K562 (cell line): ENCODE measurements around the gene TLE3. TPM values are rescaled to one million over a fixed set of nuclear protein-coding genes. Genes with fewer than 3 reads are reported as not detected.

Experiments used
- BRCA1 ChIP-seq, 2 experiments: fragments of 450-650 bp in 1 of 2; sonication (generic) in 1 of 2; formaldehyde crosslinking in 1 of 2; IDR thresholded peaks; 2 replicates each; pipeline versions ENCODE4 v1.5.0 to v1.6.1; 2017 to 2020; ENCODE audit warnings: mild to moderate bottlenecking in 1 of 2, missing genetic modification reagents in 1 of 2
- CBX3 ChIP-seq, 2 experiments: IDR thresholded peaks; 1 replicate in 1 of 2; 2 replicates in 1 of 2; pipeline ENCODE4 v1.6.1; 2012; ENCODE audit warnings: inconsistent platforms in 2 of 2, low read length in 2 of 2, borderline replicate concordance in 1 of 2, control low read depth in 1 of 2
- HDAC8 ChIP-seq: fragments of 450-650 bp; IDR thresholded peaks from 2 replicates; pipeline ENCODE4 v1.6.1; 2016; ENCODE audit warnings: mild to moderate bottlenecking, missing genetic modification characterization, moderate library complexity, missing compliant biosample characterization
- HDGF ChIP-seq: fragments of 450-650 bp; IDR thresholded peaks from 2 replicates; pipeline ENCODE4 v1.6.1; 2016
- HOXB6 ChIP-seq: fragments of 250-450 bp; sonication (Bioruptor Pico); IDR thresholded peaks from 2 replicates; pipeline ENCODE4 v1.5.1; 2022; ENCODE audit warnings: mild to moderate bottlenecking, borderline replicate concordance
- HSF4 ChIP-seq: fragments of 250-450 bp; sonication (Bioruptor Pico); IDR thresholded peaks from 2 replicates; pipeline ENCODE4 v2.1.2; 2022; ENCODE audit warnings: mild to moderate bottlenecking, moderate library complexity, borderline replicate concordance
- KHSRP ChIP-seq: fragments of 450-650 bp; IDR thresholded peaks from 2 replicates; pipeline ENCODE4 v1.6.1; 2017
- NR2C1 ChIP-seq, 2 experiments: fragments of 450-650 bp; IDR thresholded peaks; 2 replicates each; pipeline ENCODE4 v1.6.1; 2017; ENCODE audit warnings: mild to moderate bottlenecking in 2 of 2, antibody characterized with exemption in 1 of 2, inconsistent platforms in 1 of 2, missing compliant biosample characterization in 1 of 2, missing genetic modification characterization in 1 of 2
- NR2C2 ChIP-seq, 2 experiments: fragments of 200-800 bp in 1 of 2; sonication (Bioruptor generic) in 1 of 2; sonication (generic) in 1 of 2; formaldehyde crosslinking in 1 of 2; IDR thresholded peaks; 2 replicates each; pipeline versions ENCODE4 v1.6.1 to v1.8.0; 2016 to 2022; ENCODE audit warnings: mild to moderate bottlenecking in 1 of 2, missing compliant biosample characterization in 1 of 2, missing genetic modification characterization in 1 of 2, missing genetic modification reagents in 1 of 2
- STAG1 ChIP-seq: sonication (generic); formaldehyde crosslinking; IDR thresholded peaks from 2 replicates; pipeline ENCODE4 v1.5.0; 2020; ENCODE audit warnings: missing genetic modification reagents, borderline replicate concordance
- TARDBP ChIP-seq: fragments of 450-650 bp; IDR thresholded peaks from 2 replicates; pipeline ENCODE4 v1.6.1; 2016
- ZNF12 ChIP-seq: sonication (generic); formaldehyde crosslinking; IDR thresholded peaks from 2 replicates; pipeline ENCODE4 v1.4.0; 2020; ENCODE audit warnings: mild to moderate bottlenecking, missing genetic modification reagents
- ZNF347 ChIP-seq: fragments of 450-650 bp; formaldehyde crosslinking; IDR thresholded peaks from 2 replicates; pipeline ENCODE4 v1.4.0; 2020; ENCODE audit warnings: low read depth, mild to moderate bottlenecking, moderate library complexity
- polyA plus RNA-seq, 8 experiments: library from polyadenylated mRNA; depleted of rRNA in 4 of 8; stranded (reverse) in 5 of 8; unstranded in 3 of 8; fragments of >200 nt; fragmentation: Nextera tagmentation in 2 of 8; fragmentation: Illumina TruSeq in 1 of 8; extraction: Ambion mirVana in 2 of 8; extraction: Trizol in 1 of 8; gene quantifications; 2 replicates each; pipeline versions ENCODE4 v1.2.1 to v1.2.3, GENCODE V29; 2011 to 2014; ENCODE audit warnings: inconsistent platforms in 1 of 8, missing spikeins in 1 of 8
- total RNA-seq, 7 experiments: library from RNA; depleted of rRNA in 6 of 7; stranded (reverse); fragments of >200 nt in 6 of 7; fragmentation: Illumina TruSeq in 2 of 7; extraction: Trizol in 2 of 7; gene quantifications; 2 replicates each; pipeline versions ENCODE4 v1.2.1 to v1.2.3, GENCODE V29; 2011 to 2021; ENCODE audit warnings: low replicate concordance in 1 of 7
- TF ChIP-seq, protein P1 (sequence below): fragments of 450-650 bp; IDR thresholded peaks from 2 replicates; pipeline ENCODE4 v1.6.1; 2016; ENCODE audit warnings: borderline replicate concordance
- TF ChIP-seq, protein P2 (sequence below): fragments of 450-650 bp; IDR thresholded peaks from 2 replicates; pipeline ENCODE4 v1.6.1; 2017; ENCODE audit warnings: mild to moderate bottlenecking, moderate library complexity
- TF ChIP-seq, protein P3 (sequence below): IDR thresholded peaks from 3 replicates; pipeline ENCODE4 v1.6.1; 2011; ENCODE audit warnings: borderline replicate concordance, mild to moderate bottlenecking; ENCODE audit not compliant: insufficient read length, insufficient read depth
- TF ChIP-seq, protein P4 (sequence below): IDR thresholded peaks from 2 replicates; pipeline ENCODE4 v1.6.1; 2016; ENCODE audit warnings: missing genetic modification characterization, missing compliant biosample characterization
- TF ChIP-seq, protein P5 (sequence below): sonication (generic); formaldehyde crosslinking; IDR thresholded peaks from 2 replicates; pipeline ENCODE4 v1.8.0; 2022; ENCODE audit warnings: mild to moderate bottlenecking, missing genetic modification reagents
- TF ChIP-seq, protein P6 (sequence below): sonication (generic); formaldehyde crosslinking; IDR thresholded peaks from 2 replicates; pipeline ENCODE4 v1.9.0; 2022; ENCODE audit warnings: mild to moderate bottlenecking, missing genetic modification reagents

Gene TLE3
- total and polyA plus RNA-seq, 9 of the 15 experiments (the other 6 are each of a cell fraction or from before 2014, with no cell fraction given): 1.5 to 84.2 (median 14.1) TPM

DNA sequence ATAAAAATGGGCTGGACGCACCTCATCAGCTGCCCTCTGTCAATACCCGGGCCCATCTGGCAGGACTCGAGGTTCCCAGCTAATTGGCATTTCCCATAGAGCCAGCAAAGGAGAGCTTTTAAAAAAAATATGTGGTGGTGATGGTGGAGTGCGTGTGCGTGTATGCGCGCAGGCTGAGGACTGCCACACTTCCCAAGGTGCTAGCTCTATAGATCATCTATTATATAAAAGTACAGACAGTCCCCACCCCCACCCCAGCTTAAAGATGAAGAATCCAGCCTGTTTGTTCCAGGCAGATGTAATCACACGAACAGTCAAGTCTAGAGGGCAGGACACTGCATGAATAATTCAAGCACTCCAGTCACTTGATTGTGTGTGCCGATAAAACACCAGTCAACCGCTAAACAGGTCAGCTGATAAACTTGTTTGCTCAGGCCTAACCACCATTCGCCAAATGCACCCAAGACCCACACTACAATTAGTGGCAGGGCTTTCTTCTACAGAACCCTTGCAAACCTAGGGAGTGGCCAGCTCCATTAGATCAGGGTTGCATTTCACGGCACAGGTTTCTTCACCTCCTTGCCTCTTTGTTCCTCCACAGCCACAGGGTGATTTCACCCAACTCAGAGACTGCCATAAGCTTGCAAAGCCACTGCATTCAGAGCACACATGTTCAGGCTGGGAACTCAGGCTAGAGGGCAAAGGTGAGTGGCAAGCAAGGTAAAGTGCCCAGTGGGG, 5.8 kb downstream of the TLE3 start (continued):
- TF ChIP-seq NR2C2 (CRISPR knock-in tag; IDR thresholded peaks at IDR 0.05) (no peak), NR2C2 (tag; IDR thresholded peaks at IDR 0.05) (0 out of 2 replicates have a peak, but pooled peaks have one; percentile 61), CBX3 (IDR thresholded peaks at IDR 0.05; ENCODE audit: borderline replicate concordance in 1 of 2, low read length in 2 of 2) (no peak), KHSRP (no peak), STAG1 (CRISPR knock-in tag) (no peak), BRCA1 (IDR thresholded peaks at IDR 0.05) (no peak), BRCA1 (CRISPR knock-in tag; IDR thresholded peaks at IDR 0.05) (no peak), NR2C1 (IDR thresholded peaks at IDR 0.05) (no peak), NR2C1 (tag; IDR thresholded peaks at IDR 0.05) (no peak), TARDBP (0 out of 2 replicates have a peak, but pooled peaks have one; percentile 18), HDGF (no peak), HOXB6 (no peak), HDAC8 (tag) (no peak), HSF4 (CRISPR knock-in tag) (no peak), ZNF347 (CRISPR knock-in tag) (no peak), ZNF12 (no peak)
- TF ChIP-seq, protein P1, sequence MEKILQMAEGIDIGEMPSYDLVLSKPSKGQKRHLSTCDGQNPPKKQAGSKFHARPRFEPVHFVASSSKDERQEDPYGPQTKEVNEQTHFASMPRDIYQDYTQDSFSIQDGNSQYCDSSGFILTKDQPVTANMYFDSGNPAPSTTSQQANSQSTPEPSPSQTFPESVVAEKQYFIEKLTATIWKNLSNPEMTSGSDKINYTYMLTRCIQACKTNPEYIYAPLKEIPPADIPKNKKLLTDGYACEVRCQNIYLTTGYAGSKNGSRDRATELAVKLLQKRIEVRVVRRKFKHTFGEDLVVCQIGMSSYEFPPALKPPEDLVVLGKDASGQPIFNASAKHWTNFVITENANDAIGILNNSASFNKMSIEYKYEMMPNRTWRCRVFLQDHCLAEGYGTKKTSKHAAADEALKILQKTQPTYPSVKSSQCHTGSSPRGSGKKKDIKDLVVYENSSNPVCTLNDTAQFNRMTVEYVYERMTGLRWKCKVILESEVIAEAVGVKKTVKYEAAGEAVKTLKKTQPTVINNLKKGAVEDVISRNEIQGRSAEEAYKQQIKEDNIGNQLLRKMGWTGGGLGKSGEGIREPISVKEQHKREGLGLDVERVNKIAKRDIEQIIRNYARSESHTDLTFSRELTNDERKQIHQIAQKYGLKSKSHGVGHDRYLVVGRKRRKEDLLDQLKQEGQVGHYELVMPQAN: no peak
- TF ChIP-seq, protein P2, sequence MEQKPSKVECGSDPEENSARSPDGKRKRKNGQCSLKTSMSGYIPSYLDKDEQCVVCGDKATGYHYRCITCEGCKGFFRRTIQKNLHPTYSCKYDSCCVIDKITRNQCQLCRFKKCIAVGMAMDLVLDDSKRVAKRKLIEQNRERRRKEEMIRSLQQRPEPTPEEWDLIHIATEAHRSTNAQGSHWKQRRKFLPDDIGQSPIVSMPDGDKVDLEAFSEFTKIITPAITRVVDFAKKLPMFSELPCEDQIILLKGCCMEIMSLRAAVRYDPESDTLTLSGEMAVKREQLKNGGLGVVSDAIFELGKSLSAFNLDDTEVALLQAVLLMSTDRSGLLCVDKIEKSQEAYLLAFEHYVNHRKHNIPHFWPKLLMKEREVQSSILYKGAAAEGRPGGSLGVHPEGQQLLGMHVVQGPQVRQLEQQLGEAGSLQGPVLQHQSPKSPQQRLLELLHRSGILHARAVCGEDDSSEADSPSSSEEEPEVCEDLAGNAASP: no peak
- TF ChIP-seq, protein P3, sequence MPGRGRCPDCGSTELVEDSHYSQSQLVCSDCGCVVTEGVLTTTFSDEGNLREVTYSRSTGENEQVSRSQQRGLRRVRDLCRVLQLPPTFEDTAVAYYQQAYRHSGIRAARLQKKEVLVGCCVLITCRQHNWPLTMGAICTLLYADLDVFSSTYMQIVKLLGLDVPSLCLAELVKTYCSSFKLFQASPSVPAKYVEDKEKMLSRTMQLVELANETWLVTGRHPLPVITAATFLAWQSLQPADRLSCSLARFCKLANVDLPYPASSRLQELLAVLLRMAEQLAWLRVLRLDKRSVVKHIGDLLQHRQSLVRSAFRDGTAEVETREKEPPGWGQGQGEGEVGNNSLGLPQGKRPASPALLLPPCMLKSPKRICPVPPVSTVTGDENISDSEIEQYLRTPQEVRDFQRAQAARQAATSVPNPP: no peak
- TF ChIP-seq, protein P4, sequence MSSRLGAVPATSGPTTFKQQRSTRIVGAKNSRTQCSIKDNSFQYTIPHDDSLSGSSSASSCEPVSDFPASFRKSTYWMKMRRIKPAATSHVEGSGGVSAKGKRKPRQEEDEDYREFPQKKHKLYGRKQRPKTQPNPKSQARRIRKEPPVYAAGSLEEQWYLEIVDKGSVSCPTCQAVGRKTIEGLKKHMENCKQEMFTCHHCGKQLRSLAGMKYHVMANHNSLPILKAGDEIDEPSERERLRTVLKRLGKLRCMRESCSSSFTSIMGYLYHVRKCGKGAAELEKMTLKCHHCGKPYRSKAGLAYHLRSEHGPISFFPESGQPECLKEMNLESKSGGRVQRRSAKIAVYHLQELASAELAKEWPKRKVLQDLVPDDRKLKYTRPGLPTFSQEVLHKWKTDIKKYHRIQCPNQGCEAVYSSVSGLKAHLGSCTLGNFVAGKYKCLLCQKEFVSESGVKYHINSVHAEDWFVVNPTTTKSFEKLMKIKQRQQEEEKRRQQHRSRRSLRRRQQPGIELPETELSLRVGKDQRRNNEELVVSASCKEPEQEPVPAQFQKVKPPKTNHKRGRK (tag): no peak
- TF ChIP-seq, protein P5, sequence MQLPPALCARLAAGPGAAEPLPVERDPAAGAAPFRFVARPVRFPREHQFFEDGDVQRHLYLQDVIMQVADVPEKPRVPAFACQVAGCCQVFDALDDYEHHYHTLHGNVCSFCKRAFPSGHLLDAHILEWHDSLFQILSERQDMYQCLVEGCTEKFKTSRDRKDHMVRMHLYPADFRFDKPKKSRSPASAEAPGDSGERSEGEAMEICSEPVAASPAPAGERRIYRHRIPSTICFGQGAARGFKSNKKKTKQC (CRISPR knock-in tag): no peak
- TF ChIP-seq, protein P6, sequence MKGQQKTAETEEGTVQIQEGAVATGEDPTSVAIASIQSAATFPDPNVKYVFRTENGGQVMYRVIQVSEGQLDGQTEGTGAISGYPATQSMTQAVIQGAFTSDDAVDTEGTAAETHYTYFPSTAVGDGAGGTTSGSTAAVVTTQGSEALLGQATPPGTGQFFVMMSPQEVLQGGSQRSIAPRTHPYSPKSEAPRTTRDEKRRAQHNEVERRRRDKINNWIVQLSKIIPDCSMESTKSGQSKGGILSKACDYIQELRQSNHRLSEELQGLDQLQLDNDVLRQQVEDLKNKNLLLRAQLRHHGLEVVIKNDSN (CRISPR knock-in tag): no peak
